K562 (cell line): ENCODE results near the gene COA3. TPM values are rescaled to one million over a fixed set of nuclear protein-coding genes. Genes with fewer than 3 reads are reported as not detected.

ENCODE experiments used
- ARID3B ChIP-seq: fragments of 250-450 bp; sonication (Bioruptor Pico); IDR thresholded peaks from 2 replicates; pipeline ENCODE4 v1.4.0; 2020; ENCODE audit warnings: borderline replicate concordance
- ARID4B ChIP-seq: sonication (generic); formaldehyde crosslinking; IDR thresholded peaks from 2 replicates; pipeline ENCODE4 v1.8.0; 2022; ENCODE audit warnings: mild to moderate bottlenecking, missing genetic modification reagents
- ASH1L ChIP-seq: fragments of 450-650 bp; IDR thresholded peaks from 2 replicates; pipeline ENCODE4 v1.6.1; 2018; ENCODE audit warnings: borderline replicate concordance, mild to moderate bottlenecking, low read depth; ENCODE audit not compliant: partially characterized antibody
- KHSRP ChIP-seq: fragments of 450-650 bp; IDR thresholded peaks from 2 replicates; pipeline ENCODE4 v1.6.1; 2017
- NFRKB ChIP-seq: fragments of 450-650 bp; IDR thresholded peaks from 2 replicates; pipeline ENCODE4 v1.6.1; 2016; ENCODE audit warnings: low read depth
- NKRF ChIP-seq: fragments of 450-650 bp; IDR thresholded peaks from 2 replicates; pipeline ENCODE4 v1.6.1; 2016; ENCODE audit warnings: borderline replicate concordance
- SAFB2 ChIP-seq: fragments of 200-400 bp; formaldehyde crosslinking; IDR thresholded peaks from 2 replicates; pipeline ENCODE4 v1.6.1; 2018; ENCODE audit warnings: borderline replicate concordance, low read length, low read depth, moderate library complexity; ENCODE audit not compliant: severe bottlenecking
- TAL1 ChIP-seq: fragments of 450-650 bp; IDR thresholded peaks from 2 replicates; pipeline ENCODE4 v1.6.1; 2016; ENCODE audit warnings: mild to moderate bottlenecking
- U2AF2 ChIP-seq: fragments of 200-400 bp; formaldehyde crosslinking; optimal IDR thresholded peaks from 2 replicates; pipeline ENCODE3; 2017; ENCODE audit warnings: low read depth, mild to moderate bottlenecking, low read length
- ZC3H8 ChIP-seq: fragments of 450-650 bp; IDR thresholded peaks from 2 replicates; pipeline ENCODE4 v1.6.1; 2017
- ZNF3 ChIP-seq: fragments of 250-450 bp; sonication (Bioruptor Pico); IDR thresholded peaks from 2 replicates; pipeline ENCODE4 v1.5.0; 2021; ENCODE audit warnings: mild to moderate bottlenecking, moderate library complexity
- ZNF316 ChIP-seq: fragments of 450-650 bp; IDR thresholded peaks from 2 replicates; pipeline ENCODE4 v1.6.1; 2016
- ZNF561 ChIP-seq: fragments of 450-650 bp; formaldehyde crosslinking; conservative IDR thresholded peaks from 2 replicates; pipeline ENCODE4 v1.4.0; 2020; ENCODE audit warnings: mild to moderate bottlenecking, moderate library complexity
- ZNF644 ChIP-seq: fragments of 200-800 bp; sonication (Bioruptor generic); IDR thresholded peaks from 2 replicates; pipeline ENCODE4 v1.6.1; 2016; ENCODE audit warnings: low read depth, missing genetic modification characterization, missing compliant biosample characterization
- polyA plus RNA-seq, 8 experiments: library from polyadenylated mRNA; depleted of rRNA in 4 of 8; stranded (reverse) in 5 of 8; unstranded in 3 of 8; fragments of >200 nt; fragmentation: Nextera tagmentation in 2 of 8; fragmentation: Illumina TruSeq in 1 of 8; extraction: Ambion mirVana in 2 of 8; extraction: Trizol in 1 of 8; gene quantifications; 2 replicates each; pipeline versions ENCODE4 v1.2.1 to v1.2.3, GENCODE V29; 2011 to 2014; ENCODE audit warnings: inconsistent platforms in 1 of 8, missing spikeins in 1 of 8
- total RNA-seq, 7 experiments: library from RNA; depleted of rRNA in 6 of 7; stranded (reverse); fragments of >200 nt in 6 of 7; fragmentation: Illumina TruSeq in 2 of 7; extraction: Trizol in 2 of 7; gene quantifications; 2 replicates each; pipeline versions ENCODE4 v1.2.1 to v1.2.3, GENCODE V29; 2011 to 2021; ENCODE audit warnings: low replicate concordance in 1 of 7
- TF ChIP-seq, protein P1 (sequence below): fragments of 450-650 bp; IDR thresholded peaks from 2 replicates; pipeline ENCODE4 v1.6.1; 2017; ENCODE audit warnings: antibody characterized with exemption

The COA3 gene
- total and polyA plus RNA-seq, 9 of the 15 experiments (the other 6 are each of a cell fraction or from before 2014, with no cell fraction given), result 49.6 to 153 (median 61.4) TPM

GRCh38 chr17:42779936-42780850 lies 18.3 kb downstream of the COA3 start, which contains the start of gene WNK4 (continued):
- TF ChIP-seq, protein P1, sequence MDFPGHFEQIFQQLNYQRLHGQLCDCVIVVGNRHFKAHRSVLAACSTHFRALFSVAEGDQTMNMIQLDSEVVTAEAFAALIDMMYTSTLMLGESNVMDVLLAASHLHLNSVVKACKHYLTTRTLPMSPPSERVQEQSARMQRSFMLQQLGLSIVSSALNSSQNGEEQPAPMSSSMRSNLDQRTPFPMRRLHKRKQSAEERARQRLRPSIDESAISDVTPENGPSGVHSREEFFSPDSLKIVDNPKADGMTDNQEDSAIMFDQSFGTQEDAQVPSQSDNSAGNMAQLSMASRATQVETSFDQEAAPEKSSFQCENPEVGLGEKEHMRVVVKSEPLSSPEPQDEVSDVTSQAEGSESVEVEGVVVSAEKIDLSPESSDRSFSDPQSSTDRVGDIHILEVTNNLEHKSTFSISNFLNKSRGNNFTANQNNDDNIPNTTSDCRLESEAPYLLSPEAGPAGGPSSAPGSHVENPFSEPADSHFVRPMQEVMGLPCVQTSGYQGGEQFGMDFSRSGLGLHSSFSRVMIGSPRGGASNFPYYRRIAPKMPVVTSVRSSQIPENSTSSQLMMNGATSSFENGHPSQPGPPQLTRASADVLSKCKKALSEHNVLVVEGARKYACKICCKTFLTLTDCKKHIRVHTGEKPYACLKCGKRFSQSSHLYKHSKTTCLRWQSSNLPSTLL, result peak; percentile 93
- no peak for TF ChIP-seq ZNF316
- no peak for TF ChIP-seq SAFB2
- no peak for TF ChIP-seq ZC3H8
- 0 out of 2 replicates have a peak, but pooled peaks have one; percentile 33 for TF ChIP-seq ARID4B (CRISPR knock-in tag)
- no peak for TF ChIP-seq ARID3B (CRISPR knock-in tag)
- no peak for TF ChIP-seq ZNF561 (CRISPR knock-in tag)
- TF ChIP-seq NKRF, result no peak
- no peak for TF ChIP-seq KHSRP
- TF ChIP-seq U2AF2, result no peak
- TF ChIP-seq ZNF3, result no peak
- TF ChIP-seq ZNF644 (tag), result no peak
- TF ChIP-seq ASH1L, result no peak
- TF ChIP-seq NFRKB, result no peak
- peak; percentile 90 for TF ChIP-seq TAL1
